Fibroblast of lung (primary cell): ENCODE measurements around the gene AGBL1. TPM values are rescaled to one million over a fixed set of nuclear protein-coding genes. Genes with fewer than 3 reads are reported as not detected.

Source experiments
- DNase-seq, 2 donors: peaks; one replicate each; pipeline versions ENCODE4 v3.0.0 to v3.0.0-alpha.2; 2010; ENCODE audit warnings: low read depth in 2 of 2
- H2AFZ ChIP-seq: 2 replicates; pipeline ENCODE4 v1.5.1; 2012; ENCODE audit warnings: low read length, control low read depth, inconsistent platforms
- H3K27ac ChIP-seq: 2 replicates; pipeline ENCODE4 v1.5.1; 2011; ENCODE audit warnings: low read length, control low read depth; ENCODE audit not compliant: insufficient read depth
- H3K27me3 ChIP-seq: 2 replicates; pipeline ENCODE4 v1.5.1; 2011; ENCODE audit warnings: mild to moderate bottlenecking, low read length; ENCODE audit not compliant: control insufficient read depth, insufficient read depth
- H3K36me3 ChIP-seq: 2 replicates; pipeline ENCODE4 v1.5.1; 2011; ENCODE audit warnings: low read length; ENCODE audit not compliant: control insufficient read depth, insufficient read depth
- H3K4me1 ChIP-seq: 2 replicates; pipeline ENCODE4 v1.5.1; 2011; ENCODE audit warnings: low read length; ENCODE audit not compliant: control insufficient read depth, insufficient read depth; ENCODE audit errors: extremely low read depth
- H3K4me2 ChIP-seq: 2 replicates; pipeline ENCODE4 v1.5.1; 2011; ENCODE audit warnings: low read length, control low read depth; ENCODE audit not compliant: insufficient read depth; ENCODE audit errors: extremely low read depth
- H3K4me3 ChIP-seq, 4 experiments: fragments of 200-600 bp in 1 of 4; sonication (generic) in 1 of 4; replicated peaks in 1 of 4; 2 replicates each; pipeline ENCODE4 v1.5.1; 2011 to 2016; ENCODE audit warnings: low read length in 4 of 4, low read depth in 3 of 4, mild to moderate bottlenecking in 3 of 4, control low read depth in 2 of 4, inconsistent platforms in 1 of 4, mixed read lengths in 1 of 4; ENCODE audit not compliant: insufficient read depth in 1 of 4; ENCODE audit errors: control extremely low read depth in 1 of 4
- H3K79me2 ChIP-seq: 2 replicates; pipeline ENCODE4 v1.5.1; 2012; ENCODE audit warnings: mild to moderate bottlenecking, low read length, inconsistent platforms; ENCODE audit not compliant: control insufficient read depth, insufficient read depth
- H3K9ac ChIP-seq: 2 replicates; pipeline ENCODE4 v1.5.1; 2011; ENCODE audit warnings: mild to moderate bottlenecking, low read length, control low read depth; ENCODE audit not compliant: insufficient read depth
- H3K9me3 ChIP-seq: 2 replicates; pipeline ENCODE4 v1.5.1; 2012; ENCODE audit warnings: low read depth, low read length; ENCODE audit not compliant: control insufficient read depth, insufficient read depth
- H4K20me1 ChIP-seq: 2 replicates; pipeline ENCODE4 v1.5.1; 2011; ENCODE audit warnings: low read length; ENCODE audit not compliant: control insufficient read depth, insufficient read depth; ENCODE audit errors: extremely low read depth
- CTCF ChIP-seq, 2 donors: IDR thresholded peaks in 1 of 2; conservative IDR thresholded peaks in 1 of 2; 1 replicate in 1 of 2; 2 replicates in 1 of 2; pipeline ENCODE4 v1.5.1; 2011 to 2012; ENCODE audit warnings: low read length in 2 of 2, control low read depth in 1 of 2, inconsistent platforms in 1 of 2, low read depth in 1 of 2, mild to moderate bottlenecking in 1 of 2
- EZH2 ChIP-seq: IDR thresholded peaks from 2 replicates; pipeline ENCODE4 v1.5.1; 2012; ENCODE audit warnings: low read length, control low read depth, mild to moderate bottlenecking; ENCODE audit errors: missing control alignments
- polyA plus RNA-seq, 2 donors: library from polyadenylated mRNA; depleted of rRNA in 1 of 2; stranded (reverse) in 1 of 2; unstranded in 1 of 2; fragments of >200 nt; gene quantifications; 2 replicates each; pipeline ENCODE4 v1.2.1, GENCODE V29; 2011 to 2012; ENCODE audit warnings: missing spikeins in 1 of 2
- total RNA-seq: library from RNA; depleted of rRNA; stranded (reverse); fragments of >200 nt; gene quantifications from 2 replicates; pipeline ENCODE4 v1.2.1, GENCODE V29; 2014

Gene AGBL1
- total and polyA plus RNA-seq, 2 donors (not counting 1 experiment from before 2014, with no cell fraction given) = not detected

GRCh38 chr15:86183596-86184491, 104.2 kb downstream of the AGBL1 start:
- H2AFZ ChIP-seq = no peak overlapping the region
- H3K4me1 ChIP-seq = no peaks in the 10 kb centered on the region
- no peaks in the 10 kb centered on the region for H3K36me3 ChIP-seq
- H3K4me2 ChIP-seq = no peak overlapping the region
- TF ChIP-seq EZH2 (no peak), CTCF (conservative IDR thresholded peaks at IDR 0.05 in 1 of 2, IDR thresholded peaks at IDR 0.05 in 1 of 2; ENCODE audit: low read depth in 1 of 2, low read length in 2 of 2) (no peak)
- H3K9ac ChIP-seq = no peak overlapping the region
- H4K20me1 ChIP-seq = no peaks in the 10 kb centered on the region
- no peaks in the 10 kb centered on the region for H3K79me2 ChIP-seq
- H3K27me3 ChIP-seq = no peaks in the 10 kb centered on the region
- no peak overlapping the region for H3K4me3 ChIP-seq
- peak in 1 of 2 donors; percentile 59 for DNase-seq
- no peaks in the 10 kb centered on the region for H3K9me3 ChIP-seq
- H3K27ac ChIP-seq = no peak overlapping the region

- Histone ChIP-seq H3K27ac (no peak overlapping the region), H3K36me3 (no peaks in the 10 kb centered on the region), H3K4me1 (no peaks in the 10 kb centered on the region), H3K4me3 (peak overlapping the region in 1 of 4 experiments; percentile 25), H4K20me1 (no peaks in the 10 kb centered on the region), H3K4me2 (no peak overlapping the region), H2AFZ (no peak overlapping the region), H3K79me2 (no peaks in the 10 kb centered on the region), H3K9me3 (no peaks in the 10 kb centered on the region), H3K9ac (no peak overlapping the region), H3K27me3 (no peaks in the 10 kb centered on the region)
- no peak for DNase-seq
- no peak for TF ChIP-seq CTCF (conservative IDR thresholded peaks at IDR 0.05 in 1 of 2, IDR thresholded peaks at IDR 0.05 in 1 of 2; ENCODE audit: low read depth in 1 of 2, low read length in 2 of 2)
- no peak for TF ChIP-seq EZH2
Measured at GRCh38 chr15:86193716-86194380, 114.2 kb downstream of the AGBL1 start.

- DNase-seq = no peak
- no peaks in the 10 kb centered on the region for H4K20me1 ChIP-seq
- H3K27me3 ChIP-seq = no peaks in the 10 kb centered on the region
- no peak overlapping the region for H3K4me2 ChIP-seq
- H3K79me2 ChIP-seq = no peaks in the 10 kb centered on the region
- no peak overlapping the region for H3K4me3 ChIP-seq
- no peaks in the 10 kb centered on the region for H3K36me3 ChIP-seq
- no peaks in the 10 kb centered on the region for H3K9me3 ChIP-seq
- H3K9ac ChIP-seq = no peak overlapping the region
- no peak overlapping the region for H3K27ac ChIP-seq
- H3K4me1 ChIP-seq = no peaks in the 10 kb centered on the region
- TF ChIP-seq EZH2 (no peak), CTCF (conservative IDR thresholded peaks at IDR 0.05 in 1 of 2, IDR thresholded peaks at IDR 0.05 in 1 of 2; ENCODE audit: low read depth in 1 of 2, low read length in 2 of 2) (no peak)
- H2AFZ ChIP-seq = no peak overlapping the region
Measured at GRCh38 chr15:86197770-86198169, 118.1 kb downstream of the AGBL1 start.
